IPS-18c (cell line): Measurements from ENCODE around the gene FANK1.
"Not testable (repeated sequence)": the region's sequence is repeated elsewhere in the genome, so short reads cannot be mapped to it uniquely, and the experiment has no call there.

Experiments used
- H3K4me3 ChIP-seq: 2 replicates; pipeline ENCODE4 v1.7.0; 2013; ENCODE audit warnings: low read depth, mild to moderate bottlenecking, low read length, moderate library complexity; ENCODE audit not compliant: insufficient read depth
- H3K9me3 ChIP-seq: one replicate; pipeline ENCODE4 v1.6.1; 2013; ENCODE audit warnings: mild to moderate bottlenecking, low read length, moderate library complexity; ENCODE audit not compliant: control insufficient read depth, insufficient read depth

Gene FANK1

GRCh38 chr10:125967533-125967932, 71.2 kb downstream of the FANK1 start:
- H3K9me3 ChIP-seq: peaks cover 5% of the 10 kb centered on the region
- H3K4me3 ChIP-seq: no peak overlapping the region

GRCh38 chr10:125970077-125970630, 73.8 kb downstream of the FANK1 start:
- H3K4me3 ChIP-seq, H3K9me3 ChIP-seq: not testable (repeated sequence)

GRCh38 chr10:125976960-125977605, 80.7 kb downstream of the FANK1 start:
- Histone ChIP-seq H3K9me3 (no peaks in the 10 kb centered on the region), H3K4me3 (no peak overlapping the region)

GRCh38 chr10:125979976-125980375, 83.6 kb downstream of the FANK1 start:
- no peaks in the 10 kb centered on the region for H3K9me3 ChIP-seq
- no peak overlapping the region for H3K4me3 ChIP-seq

GRCh38 chr10:125980521-125981035, 84.2 kb downstream of the FANK1 start:
- Histone ChIP-seq H3K9me3 (no peaks in the 10 kb centered on the region), H3K4me3 (no peak overlapping the region)

DNA sequence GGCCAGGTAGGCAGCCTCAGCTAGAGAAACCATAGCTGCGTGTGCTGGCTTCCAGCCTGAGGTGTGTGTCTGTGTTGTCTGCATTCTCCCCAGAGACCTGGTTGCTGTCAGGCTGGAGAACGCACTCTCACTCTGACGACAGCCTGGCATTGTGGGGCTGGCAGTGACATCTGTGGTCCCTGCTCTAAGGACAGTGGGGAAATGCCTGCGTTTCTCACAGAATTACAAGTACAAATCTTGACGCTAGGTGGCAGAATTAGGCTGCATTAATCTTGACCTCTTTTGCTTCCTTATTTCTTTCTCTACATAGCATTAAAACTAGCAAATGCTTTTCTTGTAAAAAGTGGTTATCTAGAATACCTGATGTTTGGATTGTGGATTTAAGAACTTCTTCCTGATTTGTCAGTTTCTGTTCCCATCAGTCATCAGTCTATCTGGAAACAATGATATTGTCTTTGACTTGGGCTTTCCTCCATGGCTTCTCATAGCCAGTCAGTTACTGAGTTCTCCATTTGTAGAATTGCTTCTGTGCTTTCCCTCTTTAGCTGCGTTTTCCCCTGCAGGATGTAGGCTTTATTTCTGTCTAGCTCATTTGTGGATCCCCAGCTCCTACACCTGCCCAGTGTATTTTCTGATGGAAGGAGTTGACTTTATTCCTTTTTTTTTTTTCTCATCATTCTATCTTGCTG, 86.0 kb downstream of the FANK1 start:
- H3K4me3 ChIP-seq: no peak overlapping the region
- H3K9me3 ChIP-seq: no peaks in the 10 kb centered on the region

- H3K4me3 ChIP-seq: no peak overlapping the region
- H3K9me3 ChIP-seq: no peaks in the 10 kb centered on the region
Measured at GRCh38 chr10:125983161-125983560, 86.8 kb downstream of the FANK1 start.

- no peak overlapping the region for H3K4me3 ChIP-seq
- no peaks in the 10 kb centered on the region for H3K9me3 ChIP-seq
Measured at GRCh38 chr10:125983656-125984055, 87.3 kb downstream of the FANK1 start.

DNA sequence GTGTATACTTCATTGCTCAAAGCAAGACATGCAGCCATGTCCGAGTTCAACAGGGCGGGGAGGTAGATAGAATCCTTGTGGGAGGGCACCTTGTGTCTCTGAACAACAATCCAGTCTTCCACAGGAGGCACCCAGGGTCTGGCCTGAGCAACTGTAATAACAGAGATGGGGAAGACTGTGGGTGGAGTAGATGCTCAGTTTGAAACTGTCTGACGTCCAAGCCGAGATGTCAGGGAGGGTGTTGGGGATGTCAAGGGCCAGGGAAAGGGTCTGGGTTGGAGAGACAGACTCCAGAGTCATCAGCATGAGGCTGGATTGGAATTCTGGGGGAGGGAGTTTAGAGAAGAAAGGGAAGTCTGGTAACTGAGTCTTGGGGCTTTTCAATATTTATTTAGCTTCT, 88.0 kb downstream of the FANK1 start:
- Histone ChIP-seq H3K9me3 (no peaks in the 10 kb centered on the region), H3K4me3 (no peak overlapping the region)

- H3K4me3 ChIP-seq: no peak overlapping the region
- H3K9me3 ChIP-seq: no peaks in the 10 kb centered on the region
Measured at GRCh38 chr10:125984865-125985495, 88.6 kb downstream of the FANK1 start.

GRCh38 chr10:125985557-125986240, 89.3 kb downstream of the FANK1 start:
- Histone ChIP-seq H3K9me3 (no peaks in the 10 kb centered on the region), H3K4me3 (no peak overlapping the region)

- peaks cover 4% of the 10 kb centered on the region for H3K9me3 ChIP-seq
- H3K4me3 ChIP-seq: no peak overlapping the region
Measured at GRCh38 chr10:125989791-125990190, 93.4 kb downstream of the FANK1 start.

GRCh38 chr10:125990974-125991373, 94.6 kb downstream of the FANK1 start:
- no peak overlapping the region for H3K4me3 ChIP-seq
- H3K9me3 ChIP-seq: peaks cover 4% of the 10 kb centered on the region

- Histone ChIP-seq H3K9me3 (peaks cover 4% of the 10 kb centered on the region), H3K4me3 (no peak overlapping the region)
Measured at GRCh38 chr10:125991392-125991791, 95.0 kb downstream of the FANK1 start.

DNA sequence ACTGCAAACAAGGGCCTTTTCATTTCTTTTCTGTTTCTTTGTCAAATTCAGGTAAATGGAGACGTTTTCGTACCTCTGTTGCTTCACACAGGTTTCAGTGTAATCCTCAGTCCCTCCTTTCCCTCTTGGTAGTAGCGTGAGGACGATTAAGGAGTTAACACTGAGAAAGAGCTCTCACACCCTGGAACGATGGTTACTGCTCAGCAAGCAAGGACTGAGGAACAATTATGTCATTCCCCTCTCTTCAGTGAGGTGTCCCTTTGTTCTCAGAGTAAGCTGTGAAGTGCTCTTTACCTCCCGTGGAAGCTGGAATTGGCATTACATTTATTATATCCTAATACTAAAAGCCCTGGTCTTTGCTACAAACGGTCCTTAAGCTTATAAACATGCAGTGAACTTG, 95.9 kb downstream of the FANK1 start:
- peaks cover 4% of the 10 kb centered on the region for H3K9me3 ChIP-seq

GRCh38 chr10:125994601-125995000, 98.2 kb downstream of the FANK1 start:
- no peak overlapping the region for H3K4me3 ChIP-seq
- peaks cover 4% of the 10 kb centered on the region for H3K9me3 ChIP-seq

More for the DNA sequence above, 95.9 kb downstream of the FANK1 start:
- H3K4me3 ChIP-seq: no peak overlapping the region

DNA sequence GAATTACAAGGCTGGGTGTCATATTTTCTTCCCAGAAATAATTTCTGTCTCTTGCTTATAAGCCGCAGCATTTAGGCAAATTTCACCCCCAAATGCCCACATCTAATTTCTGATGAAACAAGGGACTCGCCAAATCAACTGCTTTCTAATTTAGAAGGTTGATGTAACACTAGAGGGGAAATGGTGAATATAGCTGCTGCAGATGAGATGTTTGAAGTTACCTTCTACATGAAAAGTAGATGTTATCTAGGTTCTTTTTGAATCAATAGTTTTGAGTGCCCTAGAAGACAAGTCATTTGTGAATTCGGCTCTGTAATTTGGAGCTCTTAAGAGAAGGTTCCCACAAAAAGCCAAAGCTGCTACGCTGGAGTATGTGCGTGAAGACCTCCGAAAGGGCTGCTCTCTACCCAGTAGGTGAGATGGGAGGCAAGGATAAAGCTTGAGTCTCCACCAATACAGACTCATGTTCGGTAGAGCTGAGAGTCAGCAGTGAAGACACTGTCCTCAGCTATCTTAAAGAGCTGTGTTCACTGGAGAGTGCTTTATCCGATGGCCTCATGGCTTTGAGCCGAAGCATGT, 99.5 kb downstream of the FANK1 start:
- Histone ChIP-seq H3K9me3 (peaks cover 4% of the 10 kb centered on the region), H3K4me3 (no peak overlapping the region)
